ENCODE measurements around the gene THBS3. TPM values are rescaled to one million over a fixed set of nuclear protein-coding genes. Genes with fewer than 3 reads are reported as not detected.
"Not testable (repeated sequence)": the region's sequence is repeated elsewhere in the genome, so short reads cannot be mapped to it uniquely, and the experiment has no call there.

The THBS3 gene
- total and polyA plus RNA-seq, 9 of the 15 experiments (the other 6 are each of a cell fraction or from before 2014, with no cell fraction given) = 0.59 to 8.3 (median 3.2) TPM

- in situ Hi-C loops (cut with MboI); ATAC-seq; DNase-seq (ENCODE audit: extremely low read depth in 1 of 4, low spot score in 3 of 4); H3K9me1 ChIP-seq (ENCODE audit: control insufficient read depth, insufficient read depth, low read length); H3K9me3 ChIP-seq (replicated peaks; ENCODE audit: control insufficient read depth, insufficient read depth, low read depth, low read length); H4K20me1 ChIP-seq (replicated peaks; ENCODE audit: control insufficient read depth, insufficient read depth, low read length); intact Hi-C loops (cut with micrococcal nuclease); H3K36me3 ChIP-seq (ENCODE audit: control insufficient read depth, insufficient read depth, low read length); FAIRE-seq; H3K27me3 ChIP-seq (ENCODE audit: control insufficient read depth in 2 of 2, insufficient read depth in 2 of 2, low read length in 2 of 2); BruUV-seq (replicated peaks); H2AFZ ChIP-seq (ENCODE audit: low read depth, low read length): not testable (repeated sequence)
- 82% methylated on average over 8 of the region's 8 CpGs for WGBS (ENCODE audit: insufficient coverage, low coverage, missing lambda C conversion rate)
- peak; percentile 62; the same call in 1 of the 2 replicates for TF ChIP-seq DMBX1 (CRISPR knock-in tag; IDR thresholded peaks at IDR 0.05; ENCODE audit: borderline replicate concordance)
- TF ChIP-seq, protein P1, sequence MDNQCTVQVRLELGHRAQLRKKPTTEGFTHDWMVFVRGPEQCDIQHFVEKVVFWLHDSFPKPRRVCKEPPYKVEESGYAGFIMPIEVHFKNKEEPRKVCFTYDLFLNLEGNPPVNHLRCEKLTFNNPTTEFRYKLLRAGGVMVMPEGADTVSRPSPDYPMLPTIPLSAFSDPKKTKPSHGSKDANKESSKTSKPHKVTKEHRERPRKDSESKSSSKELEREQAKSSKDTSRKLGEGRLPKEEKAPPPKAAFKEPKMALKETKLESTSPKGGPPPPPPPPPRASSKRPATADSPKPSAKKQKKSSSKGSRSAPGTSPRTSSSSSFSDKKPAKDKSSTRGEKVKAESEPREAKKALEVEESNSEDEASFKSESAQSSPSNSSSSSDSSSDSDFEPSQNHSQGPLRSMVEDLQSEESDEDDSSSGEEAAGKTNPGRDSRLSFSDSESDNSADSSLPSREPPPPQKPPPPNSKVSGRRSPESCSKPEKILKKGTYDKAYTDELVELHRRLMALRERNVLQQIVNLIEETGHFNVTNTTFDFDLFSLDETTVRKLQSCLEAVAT (IDR thresholded peaks at IDR 0.05) = 0 out of 4 replicates have a peak, but pooled peaks of 1 of the 2 experiments have one; percentile 32
- 0 out of 2 replicates have a peak, but pooled peaks have one; percentile 58 for TF ChIP-seq MED1 (CRISPR knock-in tag; IDR thresholded peaks at IDR 0.05; ENCODE audit: borderline replicate concordance)
- POLR2A ChIA-PET = interaction anchor here (1.2 to 1.4 kb wide), 2 partner anchors 18 to 31 kb away, joined by 4 to 5 read pairs; no protein-coding TSS in a partner anchor
- H3K4me1 ChIP-seq (replicated peaks in 1 of 2; ENCODE audit: control insufficient read depth in 2 of 2, insufficient read depth in 2 of 2, low read length in 2 of 2) = peaks cover 30 to 38% of the 10 kb centered on the region in 2 experiments
- peak overlapping the region; percentile 51; the same call in 1 of the 2 replicates for H3K4me3 ChIP-seq
- peak overlapping the region; percentile 37 to 76; a peak in 3 of 4 replicates for H3K9ac ChIP-seq (ENCODE audit: insufficient read depth in 1 of 2, low read depth in 2 of 2, low read length in 2 of 2)
- CTCF ChIA-PET (ENCODE audit: low intra/inter-chr PET ratio) = interaction anchor here (0.9 to 3.2 kb wide), 4 partner anchors 16 to 49 kb away, joined by 3 to 31 read pairs (median 10); partner anchors contain the start of genes MTX1 and THBS3
- H3K79me2 ChIP-seq (ENCODE audit: control insufficient read depth, insufficient read depth, low read length) = peaks cover 27% of the 10 kb centered on the region
- peak overlapping the region; percentile 81 for H3K4me2 ChIP-seq (ENCODE audit: insufficient read depth, low read length)
- peak overlapping the region; percentile 86; the same call in 2 of the 3 replicates for H3K27ac ChIP-seq (ENCODE audit: extremely low read depth, low read depth, low read length)
Observed at GRCh38 chr1:155225404-155225759, 17.7 kb upstream of the THBS3 start.
